GM12874 (cell line): ENCODE measurements around the gene KMT2E.

Source experiments
- TF ChIP-seq, protein P1 (sequence below): IDR thresholded peaks from 2 replicates; pipeline ENCODE4 v1.5.1; 2011; ENCODE audit warnings: low read depth, mild to moderate bottlenecking, control low read depth, low read length, moderate library complexity; ENCODE audit not compliant: insufficient read depth

KMT2E gene

DNA sequence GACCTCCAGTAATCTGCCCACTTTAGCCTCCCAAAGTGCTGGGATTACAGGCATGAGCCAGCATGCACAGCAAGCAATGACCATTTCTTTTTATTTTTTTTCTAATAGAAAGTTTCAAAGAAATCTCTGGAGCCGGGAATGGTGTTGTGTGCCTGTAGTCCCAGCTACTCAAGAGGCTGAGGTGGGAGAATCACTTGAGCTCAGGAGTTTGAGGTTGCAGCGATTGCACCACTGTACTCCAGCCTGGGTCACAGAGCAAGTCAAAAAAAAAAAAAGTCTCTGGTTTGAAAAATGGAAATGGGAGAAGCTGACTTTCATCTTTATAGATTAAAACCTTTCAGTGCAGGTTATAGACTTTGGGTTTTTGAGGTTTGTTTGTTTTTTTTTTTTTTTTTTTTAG is 44.8 kb upstream of the KMT2E start:
- TF ChIP-seq, protein P1, sequence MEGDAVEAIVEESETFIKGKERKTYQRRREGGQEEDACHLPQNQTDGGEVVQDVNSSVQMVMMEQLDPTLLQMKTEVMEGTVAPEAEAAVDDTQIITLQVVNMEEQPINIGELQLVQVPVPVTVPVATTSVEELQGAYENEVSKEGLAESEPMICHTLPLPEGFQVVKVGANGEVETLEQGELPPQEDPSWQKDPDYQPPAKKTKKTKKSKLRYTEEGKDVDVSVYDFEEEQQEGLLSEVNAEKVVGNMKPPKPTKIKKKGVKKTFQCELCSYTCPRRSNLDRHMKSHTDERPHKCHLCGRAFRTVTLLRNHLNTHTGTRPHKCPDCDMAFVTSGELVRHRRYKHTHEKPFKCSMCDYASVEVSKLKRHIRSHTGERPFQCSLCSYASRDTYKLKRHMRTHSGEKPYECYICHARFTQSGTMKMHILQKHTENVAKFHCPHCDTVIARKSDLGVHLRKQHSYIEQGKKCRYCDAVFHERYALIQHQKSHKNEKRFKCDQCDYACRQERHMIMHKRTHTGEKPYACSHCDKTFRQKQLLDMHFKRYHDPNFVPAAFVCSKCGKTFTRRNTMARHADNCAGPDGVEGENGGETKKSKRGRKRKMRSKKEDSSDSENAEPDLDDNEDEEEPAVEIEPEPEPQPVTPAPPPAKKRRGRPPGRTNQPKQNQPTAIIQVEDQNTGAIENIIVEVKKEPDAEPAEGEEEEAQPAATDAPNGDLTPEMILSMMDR = no peak

DNA sequence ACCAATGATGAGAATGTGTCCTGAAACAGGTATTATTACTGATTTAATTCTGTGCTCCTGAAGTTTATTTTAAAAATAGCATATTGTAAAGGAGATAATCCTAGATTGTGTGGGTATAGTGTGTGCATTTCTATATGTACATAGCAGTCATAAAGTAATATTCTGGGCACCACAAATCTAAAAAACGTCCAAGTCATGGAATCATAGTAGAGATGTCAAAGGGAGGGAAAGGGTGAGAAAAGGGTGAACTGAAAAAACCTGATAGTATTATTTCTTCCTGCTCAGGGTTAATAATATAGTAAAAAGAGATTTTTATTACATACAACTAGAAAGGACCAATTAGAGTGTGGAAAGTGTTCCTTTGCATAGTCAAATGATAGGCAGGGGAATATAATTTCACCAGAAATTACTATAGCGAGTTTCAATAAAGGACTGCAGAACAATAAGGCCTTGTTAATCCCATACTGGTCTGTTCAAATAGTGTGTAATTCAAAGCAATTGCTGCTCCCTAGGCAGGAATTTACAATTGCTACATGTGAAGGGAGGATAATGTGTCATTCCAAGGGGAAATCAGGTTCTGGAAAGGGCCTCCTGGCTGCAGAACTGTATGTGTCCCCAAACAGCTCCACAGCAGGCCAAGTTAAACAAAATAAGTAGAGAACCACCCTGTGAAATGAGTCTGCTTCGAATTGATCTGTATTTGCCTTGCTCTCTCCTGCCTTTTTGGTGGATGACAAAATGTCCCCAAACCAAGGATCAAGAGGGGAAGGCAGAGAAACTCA is 42.5 kb upstream of the KMT2E start:
- TF ChIP-seq, protein P1 = no peak

DNA sequence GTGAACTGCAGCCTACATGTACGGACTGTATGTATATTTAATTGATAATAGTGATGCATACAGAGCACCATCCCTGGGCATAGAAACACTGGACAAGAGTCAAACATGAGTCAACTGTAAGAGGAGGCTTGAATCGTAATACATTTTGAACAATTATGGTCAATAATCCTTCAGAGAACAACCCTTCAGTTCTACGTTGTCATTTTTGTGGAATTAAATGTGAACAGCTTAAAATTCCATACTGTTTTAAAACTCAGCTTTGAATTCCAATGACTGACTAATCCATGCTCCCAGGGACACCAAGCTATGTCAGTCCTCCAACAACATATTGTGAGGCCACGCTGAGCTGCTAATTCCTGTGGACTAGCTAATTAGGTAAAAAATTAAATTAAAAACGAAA is 41.5 kb upstream of the KMT2E start:
- TF ChIP-seq, protein P1 = no peak

DNA sequence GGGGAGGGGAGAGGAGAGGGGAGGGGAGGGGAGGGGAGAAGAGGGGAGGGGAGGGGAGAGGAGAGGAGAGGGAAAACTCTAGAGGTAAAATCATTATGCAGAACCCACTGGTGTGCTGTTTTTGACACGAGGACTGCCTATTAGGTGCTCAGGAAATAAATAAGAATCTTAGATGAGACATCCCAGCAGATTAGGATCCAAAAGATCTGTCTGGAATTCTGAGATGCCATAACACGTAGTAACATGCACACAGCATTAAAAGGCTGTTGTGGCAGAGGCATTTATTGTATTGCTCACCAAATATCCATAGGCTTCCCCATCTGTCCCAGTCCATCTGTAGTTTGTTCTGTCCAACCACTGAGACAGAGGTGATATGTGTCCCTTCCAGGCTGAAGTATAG is 40.8 kb upstream of the KMT2E start:
- TF ChIP-seq, protein P1 = no peak

DNA sequence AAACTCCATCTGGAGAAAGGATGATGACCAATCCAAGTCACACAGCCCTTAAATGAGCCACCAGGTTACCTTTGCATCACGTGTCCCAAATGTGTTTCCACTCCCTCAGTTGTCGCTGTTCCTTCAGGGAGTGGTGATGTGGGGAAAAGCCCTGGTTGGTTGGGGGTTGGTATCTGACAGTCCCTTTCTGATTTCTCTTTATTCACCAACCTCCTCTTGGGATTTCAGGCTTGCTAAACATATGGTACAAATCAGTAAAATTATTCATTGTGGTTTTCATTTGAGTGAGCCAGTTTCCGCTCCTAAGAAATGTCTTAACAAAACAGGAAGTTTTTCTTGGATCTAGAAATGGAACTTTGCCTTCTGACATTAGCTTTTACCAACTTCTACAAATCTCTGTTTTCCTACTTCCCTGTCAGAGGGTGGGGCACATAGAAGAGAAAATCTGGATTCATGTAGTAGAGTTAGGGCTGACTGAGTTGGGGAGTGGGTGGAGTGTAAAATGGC is 40.0 kb upstream of the KMT2E start:
- TF ChIP-seq, protein P1 = no peak

DNA sequence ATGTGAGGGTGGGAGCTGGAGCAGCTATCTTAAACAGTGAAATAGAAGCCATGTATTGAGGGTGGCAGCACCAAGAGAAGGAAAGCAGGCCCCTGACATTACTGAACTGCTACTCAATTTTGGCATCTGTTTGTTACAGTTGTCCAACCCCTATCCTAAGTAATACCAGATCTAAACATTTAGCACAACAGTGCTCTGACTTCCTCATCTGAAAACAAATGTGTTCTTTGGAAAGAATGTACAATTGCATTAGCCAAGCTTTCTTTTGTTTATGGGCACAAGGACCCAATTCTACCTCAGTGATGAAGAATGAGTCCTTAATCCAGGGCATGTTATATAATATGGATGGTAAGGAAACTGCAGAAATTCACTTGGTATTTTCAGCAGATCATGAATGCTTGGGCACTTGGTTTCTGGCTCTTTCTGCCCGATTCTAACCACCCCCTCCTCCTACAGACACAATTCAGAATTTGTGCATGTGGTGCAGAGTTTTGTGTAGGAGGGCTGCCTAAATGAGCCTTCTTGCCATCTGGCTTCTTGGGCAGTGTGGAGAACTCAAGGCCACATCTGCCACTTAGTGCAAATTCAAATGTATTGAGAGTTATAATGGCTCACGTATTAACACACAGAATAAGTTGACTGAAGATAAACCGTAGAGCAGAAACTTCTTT is 36.9 kb upstream of the KMT2E start:
- TF ChIP-seq, protein P1 = no peak

DNA sequence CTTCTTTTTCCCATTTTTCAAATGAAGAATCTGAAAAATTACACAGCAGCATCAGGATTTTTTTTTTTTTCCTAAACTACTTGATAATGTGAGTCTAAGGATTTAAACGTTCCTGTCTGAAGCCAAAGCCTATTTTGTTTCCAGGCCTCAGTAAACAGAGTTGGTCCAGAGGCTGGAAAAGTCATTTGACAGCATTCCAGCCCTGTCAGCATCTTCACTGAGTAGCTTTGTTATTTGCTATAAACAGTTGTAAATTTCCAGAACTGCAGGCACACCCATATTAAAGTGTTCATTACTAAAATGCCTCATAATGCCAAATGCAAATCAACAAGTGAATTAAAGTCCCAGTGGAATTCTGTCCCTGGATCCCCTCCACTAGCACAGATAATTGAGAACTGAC is 35.5 kb upstream of the KMT2E start:
- TF ChIP-seq, protein P1 = no peak
